B cell (primary cell): ENCODE measurements around the gene CWF19L2. TPM values are rescaled to one million over a fixed set of nuclear protein-coding genes. Genes with fewer than 3 reads are reported as not detected.

ENCODE experiments used
- ATAC-seq: fragments of 200-7000 bp; cut with Tn5 transposase; one replicate; pipeline ENCODE4 v1.10.0; 2021; ENCODE audit warnings: low read depth, mild to moderate bottlenecking, moderate number of reproducible peaks, moderate library complexity
- CTCF ChIA-PET: fragments of 350-600 bp; sonication (Branson Sonifier 250); formaldehyde crosslinking; loops from one replicate; lab custom pipeline; 2021; ENCODE audit warnings: antibody characterized with exemption, inconsistent platforms; lab: Charles Lee
- POLR2A ChIA-PET: fragments of 350-600 bp; sonication (Branson Sonifier 250); formaldehyde crosslinking; loops from one replicate; lab custom pipeline; 2021; ENCODE audit warnings: antibody characterized with exemption; lab: Charles Lee
- DNase-seq: peaks from one replicate; pipeline ENCODE4 v3.0.0; 2013
- H2AFZ ChIP-seq: 2 replicates; pipeline ENCODE4 v1.6.1; 2012; ENCODE audit warnings: mild to moderate bottlenecking, low read depth, low read length; ENCODE audit not compliant: insufficient read depth, poor library complexity, severe bottlenecking
- H3K27ac ChIP-seq, 2 donors: 1 replicate in 1 of 2; 2 replicates in 1 of 2; pipeline ENCODE4 v1.5.1; 2012 to 2013; ENCODE audit warnings: low read length in 2 of 2, mild to moderate bottlenecking in 2 of 2, moderate library complexity in 1 of 2
- H3K27me3 ChIP-seq, 4 experiments: fragments of 200-600 bp in 1 of 4; sonication (generic) in 1 of 4; replicated peaks in 1 of 4; 1 replicate in 2 of 4; 2 replicates in 2 of 4; pipeline versions ENCODE4 v1.6.1 to v1.7.0; 2013 to 2016; ENCODE audit warnings: low read length in 3 of 4, mild to moderate bottlenecking in 2 of 4, mixed read lengths in 1 of 4, moderate library complexity in 1 of 4; ENCODE audit not compliant: insufficient read depth in 4 of 4, control insufficient read depth in 3 of 4; ENCODE audit errors: control extremely low read depth in 1 of 4
- H3K36me3 ChIP-seq, 2 experiments: replicated peaks in 1 of 2; 1 replicate in 1 of 2; 2 replicates in 1 of 2; pipeline versions ENCODE4 v1.6.1 to v1.7.1; 2013; ENCODE audit warnings: low read length in 1 of 2; ENCODE audit not compliant: insufficient read depth in 2 of 2, control insufficient read depth in 1 of 2; ENCODE audit errors: control extremely low read depth in 1 of 2, extremely low read depth in 1 of 2
- H3K4me1 ChIP-seq, 2 donors: fragments of 200-600 bp in 1 of 2; sonication (generic) in 1 of 2; 1 replicate in 1 of 2; 2 replicates in 1 of 2; pipeline versions ENCODE4 v1.5.1 to v1.6.1; 2013 to 2017; ENCODE audit warnings: low read length in 2 of 2; ENCODE audit not compliant: control insufficient read depth in 2 of 2, insufficient read depth in 2 of 2
- H3K4me2 ChIP-seq: replicated peaks from 2 replicates; pipeline ENCODE3; 2012; ENCODE audit warnings: mild to moderate bottlenecking, low read depth, low read length; ENCODE audit not compliant: poor library complexity, severe bottlenecking
- H3K4me3 ChIP-seq, 5 experiments: fragments of 200-600 bp in 1 of 5; sonication (generic) in 1 of 5; 1 replicate in 3 of 5; 2 replicates in 2 of 5; pipeline versions ENCODE4 v1.5.1 to v1.7.0; 2011 to 2016; ENCODE audit warnings: low read length in 4 of 5, mild to moderate bottlenecking in 4 of 5, low read depth in 2 of 5, control low read depth in 1 of 5, moderate library complexity in 1 of 5; ENCODE audit not compliant: insufficient read depth in 1 of 5; ENCODE audit errors: control extremely low read depth in 1 of 5, extremely low read depth in 1 of 5
- H3K79me2 ChIP-seq: fragments of 200-600 bp; sonication (generic); one replicate; pipeline ENCODE4 v1.6.0; 2016; ENCODE audit warnings: low read length; ENCODE audit not compliant: control insufficient read depth, insufficient read depth
- H3K9ac ChIP-seq: fragments of 200-600 bp; sonication (generic); 2 replicates; pipeline ENCODE4 v1.6.1; 2017; ENCODE audit warnings: mild to moderate bottlenecking, low read length, moderate library complexity
- H3K9me3 ChIP-seq, 3 donors: one replicate each; pipeline versions ENCODE4 v1.6.1 to v1.7.1; 2013; ENCODE audit warnings: low read length in 2 of 3; ENCODE audit not compliant: control insufficient read depth in 2 of 3, insufficient read depth in 1 of 3; ENCODE audit errors: control extremely low read depth in 1 of 3
- H4K20me1 ChIP-seq: 2 replicates; pipeline ENCODE4 v1.6.0; 2012; ENCODE audit warnings: mild to moderate bottlenecking, low read length; ENCODE audit not compliant: insufficient read depth, control insufficient read depth, poor library complexity, severe bottlenecking
- H3K27ac Mint-ChIP-seq: one replicate; pipeline ENCODE4 v1.8.0; 2021; ENCODE audit warnings: mixed read lengths
- H3K27me3 Mint-ChIP-seq: one replicate; pipeline ENCODE4 v1.8.0; 2021; ENCODE audit warnings: mixed read lengths
- H3K4me1 Mint-ChIP-seq: one replicate; pipeline ENCODE4 v1.8.0; 2021; ENCODE audit warnings: mixed read lengths
- H3K4me3 Mint-ChIP-seq: one replicate; pipeline ENCODE4 v1.8.0; 2021; ENCODE audit warnings: mixed read lengths
- H3K9me3 Mint-ChIP-seq: one replicate; pipeline ENCODE4 v1.8.0; 2022; ENCODE audit warnings: mixed read lengths; ENCODE audit not compliant: insufficient read depth
- CTCF ChIP-seq: fragments of 200-600 bp; IDR thresholded peaks from one replicate; pipeline ENCODE4 v1.8.0; 2022; ENCODE audit warnings: antibody characterized with exemption, mild to moderate bottlenecking
- EZH2 ChIP-seq: IDR thresholded peaks from 2 replicates; pipeline ENCODE4 v1.6.1; 2012; ENCODE audit warnings: borderline replicate concordance, low read depth, mild to moderate bottlenecking, moderate library complexity, low read length; ENCODE audit not compliant: insufficient read depth, poor library complexity, severe bottlenecking
- WGBS: methylation state at CpG from one replicate; pipeline ENCODE4 v1.1.5; 2013; ENCODE audit warnings: missing lambda C conversion rate; ENCODE audit not compliant: insufficient coverage; 5-methylcytosine and 5-hydroxymethylcytosine counted together
- intact Hi-C: fragments of 100-400 bp; cut with micrococcal nuclease; formaldehyde crosslinking; loops from one replicate; pipeline ENCODE4 v1.10.0; 2022
- polyA plus RNA-seq: library from polyadenylated mRNA; depleted of rRNA; stranded (reverse); fragments of >200 nt; gene quantifications from 2 replicates; pipeline ENCODE4 v1.2.3, GENCODE V29; 2012
- total RNA-seq, 2 donors: library from RNA; stranded (reverse); fragments of 120-200 nt in 1 of 2; gene quantifications; 1 replicate in 1 of 2; 2 replicates in 1 of 2; pipeline versions ENCODE4 v1.2.3 to v1.2.4, GENCODE V29; 2013 to 2022

The CWF19L2 gene
- total and polyA plus RNA-seq, 2 donors (not counting 1 experiment from before 2014, with no cell fraction given), result 2.4 to 44.3 TPM

GRCh38 chr11:107446822-107447431 is 10.7 kb downstream of the CWF19L2 start:
- CTCF ChIA-PET, result no interaction called here
- TF ChIP-seq CTCF (no peak), EZH2 (no peak)
- no peak overlapping the region for H3K4me3 Mint-ChIP-seq
- Histone ChIP-seq H3K27me3 (no peaks in the 10 kb centered on the region), H4K20me1 (peaks cover 29% of the 10 kb centered on the region), H3K4me3 (no peak overlapping the region), H3K79me2 (peaks cover 41% of the 10 kb centered on the region), H3K4me2 (no peak overlapping the region), H3K27ac (no peak overlapping the region), H3K36me3 (peaks cover 2 to 51% of the 10 kb centered on the region in 2 experiments), H3K9ac (no peak overlapping the region), H2AFZ (no peak overlapping the region), H3K9me3 (no peaks in the 10 kb centered on the region), H3K4me1 (peaks cover 0 to 2% of the 10 kb centered on the region in 2 donors)
- WGBS, result 92% methylated on average over 2 of the region's 3 CpGs
- H3K4me1 Mint-ChIP-seq, result peaks cover 16% of the 10 kb centered on the region
- no peaks in the 10 kb centered on the region for H3K9me3 Mint-ChIP-seq
- POLR2A ChIA-PET, result no interaction called here
- intact Hi-C loops, result no loop called here
- H3K27me3 Mint-ChIP-seq, result no peaks in the 10 kb centered on the region
- H3K27ac Mint-ChIP-seq, result no peak overlapping the region
- DNase-seq (no peak), ATAC-seq (no peak)

DNA sequence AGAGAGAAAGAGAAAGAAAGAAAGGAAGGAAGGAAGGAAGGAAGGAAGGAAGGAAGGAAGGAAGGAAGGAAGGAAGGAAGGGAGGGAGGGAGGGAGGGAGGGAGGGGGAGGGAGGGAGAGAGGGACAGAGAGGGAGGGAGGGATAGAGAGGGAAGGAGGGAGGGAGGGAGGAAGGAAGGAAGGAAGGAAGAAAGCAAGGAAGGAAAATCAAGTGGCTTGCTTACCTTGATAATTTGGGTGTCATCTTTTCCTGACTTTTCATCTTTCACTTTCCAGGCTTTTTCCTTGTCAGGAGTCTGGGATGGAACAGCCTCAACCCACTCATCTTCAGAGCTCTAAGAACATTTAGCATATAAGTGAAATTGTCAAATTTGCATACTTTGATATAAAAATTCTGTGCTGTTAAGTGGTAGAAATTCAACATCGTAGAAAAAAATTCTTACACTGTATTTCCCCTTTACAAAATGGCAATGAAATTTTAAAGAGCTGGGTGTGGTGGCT is 14.9 kb downstream of the CWF19L2 start:
- no peak overlapping the region for H3K27ac ChIP-seq
- no peak overlapping the region for H2AFZ ChIP-seq
- Mint-ChIP-seq H3K9me3 (no peaks in the 10 kb centered on the region), H3K4me3 (no peak overlapping the region), H3K27ac (no peak overlapping the region), H3K4me1 (peaks cover 14% of the 10 kb centered on the region), H3K27me3 (no peaks in the 10 kb centered on the region)
- CTCF ChIA-PET, result no interaction called here
- H3K9me3 ChIP-seq, result no peaks in the 10 kb centered on the region
- H4K20me1 ChIP-seq, result peaks cover 17% of the 10 kb centered on the region
- no peak overlapping the region for H3K4me2 ChIP-seq
- peaks cover 10 to 83% of the 10 kb centered on the region in 2 experiments for H3K36me3 ChIP-seq
- H3K4me3 ChIP-seq, result no peak overlapping the region
- DNase-seq (no peak), ATAC-seq (no peak)
- peaks cover 14% of the 10 kb centered on the region for H3K79me2 ChIP-seq
- intact Hi-C loops, result no loop called here
- TF ChIP-seq CTCF (no peak), EZH2 (no peak)
- no peak overlapping the region for H3K9ac ChIP-seq
- no peaks in the 10 kb centered on the region for H3K27me3 ChIP-seq
- peaks cover 0 to 2% of the 10 kb centered on the region in 2 donors for H3K4me1 ChIP-seq
- POLR2A ChIA-PET, result no interaction called here
- no CpG with 5 or more reads among the region's 1 CpG for WGBS
